CD4-positive, alpha-beta T cell treated with Interferon alpha-2 for 1 hour (primary cell): ENCODE results near the gene ACSS3.
"Not testable (repeated sequence)": the region's sequence is repeated elsewhere in the genome, so short reads cannot be mapped to it uniquely, and the experiment has no call there.

ENCODE experiments used
- DNase-seq, 2 donors: peaks; one replicate each; pipeline ENCODE4 v3.0.0-alpha.2; 2020 to 2022

The ACSS3 gene

DNA sequence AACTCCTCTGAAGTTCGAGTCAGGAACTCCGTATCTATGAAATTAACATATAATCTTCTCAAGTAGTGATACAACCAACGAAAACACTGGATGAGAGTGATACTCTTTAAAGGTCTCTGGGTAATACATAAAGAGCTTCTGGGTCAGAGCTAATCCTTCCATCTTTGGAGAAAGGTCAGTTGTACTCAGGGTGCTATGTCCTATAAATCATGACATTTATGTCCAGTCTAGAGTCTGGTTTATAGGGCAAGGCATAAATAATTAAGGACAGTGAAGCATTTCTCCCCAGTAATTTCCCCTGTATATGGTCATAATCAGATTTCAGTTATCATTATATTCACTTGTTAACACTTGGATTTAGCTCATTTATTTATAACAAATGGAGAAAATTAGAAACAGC is 90.6 kb downstream of the ACSS3 start:
- DNase-seq = no peak

DNA sequence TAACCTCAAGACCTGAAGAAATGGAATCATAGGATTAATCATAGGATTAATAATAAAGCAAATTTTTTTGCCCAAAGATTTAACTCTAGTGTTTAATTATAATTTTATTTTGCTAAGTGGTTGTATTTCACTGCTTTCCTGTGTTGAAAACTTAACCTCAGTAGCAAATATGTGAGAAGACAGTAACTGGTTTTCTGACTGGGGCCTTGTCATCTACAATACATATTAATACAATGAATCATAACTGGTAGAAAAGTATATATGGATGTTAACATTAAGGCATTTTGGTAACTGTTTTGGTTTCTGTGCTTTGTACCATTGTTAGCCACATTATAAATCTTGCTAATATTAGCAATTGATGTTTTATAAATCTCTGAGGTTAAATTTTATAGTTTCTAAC is 92.2 kb downstream of the ACSS3 start:
- no peak for DNase-seq

DNA sequence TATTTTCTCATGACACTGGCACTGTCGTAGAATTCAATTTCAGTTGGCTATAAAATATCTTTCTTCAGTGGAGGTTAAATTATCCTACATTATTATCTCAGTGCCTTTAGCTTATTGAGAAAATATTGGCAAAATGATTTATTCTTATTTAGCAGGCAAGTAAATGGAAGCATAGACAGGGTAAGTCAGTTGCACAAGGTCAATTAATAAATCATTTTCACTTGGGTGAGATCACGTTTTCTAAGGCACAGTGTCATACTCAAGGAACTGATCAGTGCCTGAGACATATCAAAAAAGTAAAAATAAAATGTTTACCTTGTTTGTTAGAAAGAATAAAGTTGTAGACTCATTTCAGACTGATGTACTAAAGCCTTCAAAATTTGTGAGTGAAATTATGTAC is 95.0 kb downstream of the ACSS3 start:
- DNase-seq = no peak

DNA sequence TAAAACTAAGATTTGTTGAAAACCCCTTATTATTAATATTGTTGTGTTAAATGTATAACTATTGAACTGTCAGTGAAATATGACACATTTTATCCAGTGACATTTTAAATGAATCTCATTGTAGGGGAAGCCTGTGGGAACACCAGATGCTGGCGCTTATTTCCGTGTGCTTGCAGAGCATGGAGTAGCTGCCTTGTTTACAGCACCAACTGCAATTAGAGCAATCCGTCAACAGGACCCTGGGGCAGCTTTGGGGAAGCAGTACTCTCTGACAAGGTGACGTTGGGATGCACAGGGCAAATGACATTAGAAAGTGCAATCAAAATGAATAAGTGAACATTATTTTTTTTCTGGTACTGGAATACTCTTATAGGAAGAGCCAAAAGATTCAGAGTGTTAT is 96.8 kb downstream of the ACSS3 start:
- DNase-seq = no peak

DNA sequence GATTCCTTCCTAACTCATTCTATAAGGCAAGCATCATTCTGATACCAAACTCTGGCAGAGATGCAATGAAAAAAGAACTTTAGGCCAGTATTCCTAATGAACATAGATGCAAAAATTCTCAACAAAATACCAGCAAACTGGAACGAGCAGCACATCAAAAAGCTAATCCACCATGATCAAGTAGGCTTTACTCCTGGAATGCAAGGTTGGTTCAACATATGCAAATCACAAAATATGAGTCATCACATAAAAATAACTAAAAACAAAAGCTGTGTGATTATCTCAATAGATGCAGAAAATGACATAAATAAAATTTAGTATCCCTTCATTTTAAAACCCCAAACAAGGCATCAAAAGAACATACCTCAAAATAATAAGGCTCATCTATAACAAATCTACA is 98.9 kb downstream of the ACSS3 start:
- no peak for DNase-seq

DNA sequence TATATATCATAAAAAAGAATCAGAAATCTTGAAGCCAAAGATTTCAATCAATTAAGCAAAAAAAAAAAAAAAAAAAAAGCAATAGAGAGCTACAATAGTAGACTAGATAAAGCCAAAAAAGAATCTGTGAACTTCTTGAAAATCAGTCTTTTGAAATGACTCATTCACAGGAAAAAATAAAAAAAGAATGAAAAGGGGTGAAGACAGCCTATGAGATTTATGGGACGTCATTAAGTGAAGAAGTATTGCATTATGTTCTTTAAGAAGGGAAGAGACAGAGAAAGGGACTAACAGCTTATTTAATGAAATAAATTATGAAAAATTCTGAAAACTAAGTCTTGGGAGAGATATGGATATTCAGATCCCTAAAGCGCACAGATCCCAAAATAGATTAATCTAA is 103.8 kb downstream of the ACSS3 start:
- DNase-seq = no peak

DNA sequence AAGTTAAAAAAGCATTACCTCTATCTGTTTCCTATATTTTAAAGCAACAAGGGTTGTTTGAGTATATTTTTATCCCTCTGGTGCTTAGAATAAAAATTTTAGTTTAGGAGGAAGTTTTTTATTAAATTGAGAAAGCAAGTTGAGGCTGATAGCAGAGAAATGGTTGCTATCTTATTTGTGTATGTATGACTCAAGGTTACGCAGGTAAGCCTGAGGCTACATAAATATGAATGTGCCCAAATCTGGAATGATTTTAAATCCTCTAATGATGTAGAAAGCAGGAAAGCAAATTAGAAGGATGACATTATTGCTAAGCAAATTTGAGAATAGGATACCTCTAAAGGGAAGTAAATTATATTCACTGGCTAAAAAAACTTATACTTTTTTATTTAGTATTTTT is 109.8 kb downstream of the ACSS3 start:
- no peak for DNase-seq

DNA sequence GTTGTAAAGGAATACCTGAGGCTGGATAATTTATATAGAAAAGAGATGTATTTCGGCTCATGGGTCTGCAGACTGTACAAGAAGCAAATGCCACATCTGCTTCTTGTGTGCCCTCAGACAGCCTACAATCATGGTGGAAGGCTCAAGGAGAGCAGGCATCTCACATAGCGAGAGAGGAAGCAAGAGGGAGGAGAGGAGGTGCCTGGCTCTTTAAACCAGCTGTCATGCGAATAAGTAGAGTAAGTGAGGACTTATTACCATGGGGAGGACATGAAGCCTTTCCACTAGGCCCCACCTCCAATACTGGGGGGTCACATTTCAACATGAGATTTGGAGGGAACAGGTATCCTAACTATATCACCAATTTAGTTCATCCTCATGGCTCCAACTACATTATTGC is 118.7 kb downstream of the ACSS3 start:
- no peak for DNase-seq

DNA sequence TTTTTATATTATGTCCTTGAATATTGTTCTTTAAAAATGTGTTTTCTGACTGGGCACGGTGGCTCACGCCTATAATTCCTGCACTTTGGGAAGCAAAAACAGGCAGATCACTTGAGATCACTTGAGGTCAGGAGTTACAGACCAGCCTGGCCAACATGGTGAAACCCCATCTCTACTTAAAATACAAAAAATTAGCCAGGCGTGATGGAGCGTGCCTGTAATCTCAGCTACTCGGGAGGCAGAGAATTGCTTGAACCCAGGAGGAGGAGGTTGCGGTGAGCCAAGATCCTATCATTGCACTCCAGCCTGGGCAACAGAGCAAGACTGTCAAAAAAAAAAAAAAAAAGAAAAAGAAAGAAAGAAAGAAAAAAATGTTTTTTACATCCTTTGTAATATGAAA is 122.7 kb downstream of the ACSS3 start:
- DNase-seq = not testable (repeated sequence)

DNA sequence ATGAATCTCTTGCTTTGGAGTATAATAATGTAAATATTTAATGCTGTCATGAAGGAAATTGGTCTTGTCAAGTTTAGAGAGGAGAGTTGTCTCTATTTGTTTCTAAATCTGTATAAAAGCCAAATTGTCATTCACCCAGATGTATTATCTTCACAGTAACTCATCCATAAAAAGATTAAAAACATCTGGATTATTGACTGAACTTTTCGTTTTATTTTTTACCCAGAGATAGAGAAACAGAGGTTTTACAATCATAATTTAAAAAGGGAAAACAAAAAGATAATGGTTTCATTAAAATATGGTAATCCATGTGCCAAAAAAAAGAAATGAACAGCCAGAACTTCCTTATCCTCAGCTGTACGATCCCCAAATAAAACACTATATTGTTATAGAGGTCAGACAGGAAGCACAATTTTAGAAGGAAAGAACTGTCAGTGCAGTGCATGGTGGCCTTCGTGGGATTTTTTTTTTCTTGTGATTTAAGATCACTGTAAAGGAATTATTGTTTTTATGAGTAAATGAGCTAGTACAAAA is 125.9 kb downstream of the ACSS3 start:
- DNase-seq = no peak

DNA sequence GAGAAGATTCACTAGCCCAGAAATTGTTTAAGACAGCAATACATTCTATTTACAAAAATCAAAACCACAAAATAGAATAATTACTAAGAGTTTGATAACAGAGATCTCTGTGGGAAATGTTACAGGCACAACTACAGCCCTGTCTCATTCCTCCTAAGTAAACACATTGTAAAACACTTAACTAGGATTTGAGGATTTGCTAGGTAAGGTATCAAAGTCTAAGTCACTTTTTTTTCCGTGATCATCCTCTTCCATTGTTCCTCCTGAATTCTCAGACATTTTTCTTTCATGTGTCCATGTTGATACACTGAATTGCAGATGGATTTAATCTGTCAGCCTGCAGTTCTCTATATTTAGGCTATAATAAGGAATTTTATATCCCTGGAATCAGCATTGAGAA is 127.5 kb downstream of the ACSS3 start:
- no peak for DNase-seq

DNA sequence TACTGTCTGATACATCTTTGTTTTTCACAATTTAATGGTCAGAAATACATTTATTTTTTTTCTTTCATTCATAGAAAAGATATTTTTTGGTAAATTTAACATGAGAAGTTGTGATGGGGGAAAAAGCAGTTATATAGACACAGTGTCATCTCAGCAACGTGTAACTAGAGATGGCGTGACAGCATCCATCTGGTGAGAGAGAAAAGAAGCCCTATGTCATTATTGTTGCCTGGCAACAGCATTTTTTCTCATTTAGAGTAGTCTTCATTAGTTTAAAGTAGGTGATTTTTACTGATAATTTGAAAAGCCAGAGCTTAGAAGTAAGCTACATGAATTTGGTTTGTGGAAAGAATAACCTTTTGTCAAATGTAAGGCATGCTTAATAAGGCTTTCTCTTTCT is 128.6 kb downstream of the ACSS3 start:
- no peak for DNase-seq

DNA sequence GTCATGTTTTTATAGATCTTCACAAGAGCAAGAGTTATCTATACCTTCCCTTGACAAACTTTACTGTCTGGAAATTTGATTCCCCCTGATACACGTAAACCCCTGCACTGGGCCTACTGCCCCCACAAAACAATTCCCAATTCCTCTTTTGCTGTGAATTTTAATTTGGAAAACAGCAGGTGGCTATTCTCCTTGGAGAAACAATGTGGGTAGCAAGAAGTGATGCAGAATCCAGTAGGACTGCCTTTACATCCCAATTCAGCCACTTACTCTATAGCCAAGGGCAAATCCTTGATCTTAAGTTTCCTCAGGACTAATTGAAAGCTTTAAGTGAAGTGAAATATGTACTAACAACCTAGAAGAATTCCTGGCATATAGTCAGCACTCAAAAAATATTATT is 129.3 kb downstream of the ACSS3 start:
- DNase-seq = no peak

DNA sequence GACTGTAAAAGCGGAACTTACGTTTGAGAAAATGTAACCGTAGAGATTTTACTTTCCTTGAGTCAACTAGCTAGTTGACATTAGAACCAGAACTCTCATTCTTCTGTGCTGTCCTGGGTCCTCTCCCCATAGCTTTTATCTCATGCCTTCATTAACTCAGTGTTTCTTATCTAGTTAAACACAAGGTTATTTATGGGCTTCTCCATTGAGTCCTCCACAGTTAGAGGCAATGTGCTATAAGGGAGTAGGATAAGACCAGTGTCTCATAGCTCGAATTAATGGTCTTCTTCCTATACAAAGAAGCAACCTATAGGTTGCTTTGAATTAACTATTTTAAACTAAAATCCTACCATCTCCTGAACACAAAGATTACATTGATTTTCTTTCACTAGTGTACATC is 129.8 kb downstream of the ACSS3 start:
- DNase-seq = no peak

DNA sequence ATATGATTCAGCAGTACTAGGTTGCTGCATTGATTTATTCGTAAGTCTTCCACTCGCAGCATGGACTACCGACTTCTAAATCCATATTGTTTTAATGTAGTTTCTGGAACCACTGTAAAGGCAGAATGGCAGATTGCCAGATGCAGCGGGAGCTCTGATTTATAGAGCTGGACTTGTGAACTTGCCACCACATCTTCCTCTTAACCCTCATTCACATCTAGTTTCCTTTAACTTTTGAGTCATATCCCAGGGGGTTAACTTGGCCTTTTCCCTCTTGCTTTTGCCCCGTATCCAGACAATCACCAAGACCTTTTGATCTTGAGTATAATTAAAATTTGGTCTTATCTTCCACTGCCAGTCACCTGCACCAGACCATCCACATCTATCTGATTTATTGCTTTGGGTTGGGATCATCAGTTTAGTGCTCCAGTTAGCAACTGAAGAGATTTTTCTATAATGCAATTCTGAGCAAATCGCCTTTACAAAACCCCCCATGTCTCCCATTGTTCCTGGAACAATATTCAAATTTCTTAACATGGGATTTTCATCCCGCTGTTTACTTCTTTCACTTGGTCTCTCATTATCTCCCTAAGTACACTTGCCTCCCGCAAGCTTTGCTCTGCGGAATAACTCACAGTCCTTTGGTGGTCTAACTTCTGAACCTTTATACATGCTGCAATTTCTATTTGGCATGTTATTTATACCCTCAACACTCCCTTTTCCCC is 130.5 kb downstream of the ACSS3 start:
- DNase-seq = no peak

DNA sequence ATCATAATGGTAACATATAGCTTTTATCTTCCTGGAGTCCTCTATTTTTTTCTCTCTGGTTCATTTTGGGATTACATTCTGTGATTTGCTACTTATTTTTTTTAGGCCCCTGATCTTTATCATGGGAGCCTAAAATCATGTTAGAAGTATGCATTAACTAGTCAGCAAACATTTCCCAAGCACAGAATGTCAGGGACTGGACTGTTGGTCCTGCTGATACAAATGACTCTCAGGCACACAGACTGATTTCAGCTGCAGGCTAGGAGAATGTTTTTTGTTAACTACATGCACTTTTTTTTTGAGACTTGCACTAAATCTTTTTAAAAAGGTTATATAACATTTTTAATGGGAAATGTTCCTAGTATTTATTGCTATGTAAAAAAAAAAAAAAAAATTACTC is 131.1 kb downstream of the ACSS3 start:
- no peak for DNase-seq

DNA sequence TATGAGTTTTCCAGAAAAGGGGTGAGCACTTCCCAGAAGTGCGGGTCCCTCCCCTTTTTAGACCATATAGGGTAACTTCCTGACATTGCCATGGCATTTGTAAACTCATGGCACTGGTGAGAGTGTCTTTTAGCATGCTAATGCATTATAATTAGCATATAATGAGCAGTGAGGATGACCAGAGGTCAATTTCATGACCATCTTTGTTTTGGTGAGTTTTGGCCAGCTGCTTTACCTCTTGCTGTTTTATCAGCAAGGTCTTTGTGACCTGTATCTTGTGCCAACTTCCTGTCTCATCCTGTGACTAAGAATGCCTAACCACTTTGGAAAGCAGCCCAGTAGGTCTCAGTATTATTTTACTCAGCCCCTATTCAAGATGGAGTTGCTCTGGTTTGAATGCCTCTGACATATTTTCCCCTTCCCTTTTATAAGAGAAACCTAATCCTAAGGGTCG is 131.9 kb downstream of the ACSS3 start:
- not testable (repeated sequence) for DNase-seq

DNA sequence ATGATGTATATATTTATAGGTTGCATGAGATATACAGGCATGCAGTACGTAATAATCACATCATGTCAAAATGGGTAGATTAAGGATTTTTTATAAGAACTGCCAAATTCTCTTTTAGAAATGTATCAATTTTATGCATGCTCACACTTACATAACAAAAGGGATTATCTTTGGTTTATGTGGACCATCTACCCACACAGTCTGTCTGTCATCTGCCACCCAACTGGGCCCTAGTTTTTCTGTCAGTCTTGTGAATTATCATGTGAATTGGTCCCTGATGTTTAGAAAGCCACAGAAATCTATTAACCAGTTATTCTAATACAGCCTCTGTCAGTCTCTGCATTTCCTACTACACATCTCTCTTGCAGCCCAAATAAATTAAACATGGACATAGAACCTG is 133.4 kb downstream of the ACSS3 start:
- DNase-seq = no peak

DNA sequence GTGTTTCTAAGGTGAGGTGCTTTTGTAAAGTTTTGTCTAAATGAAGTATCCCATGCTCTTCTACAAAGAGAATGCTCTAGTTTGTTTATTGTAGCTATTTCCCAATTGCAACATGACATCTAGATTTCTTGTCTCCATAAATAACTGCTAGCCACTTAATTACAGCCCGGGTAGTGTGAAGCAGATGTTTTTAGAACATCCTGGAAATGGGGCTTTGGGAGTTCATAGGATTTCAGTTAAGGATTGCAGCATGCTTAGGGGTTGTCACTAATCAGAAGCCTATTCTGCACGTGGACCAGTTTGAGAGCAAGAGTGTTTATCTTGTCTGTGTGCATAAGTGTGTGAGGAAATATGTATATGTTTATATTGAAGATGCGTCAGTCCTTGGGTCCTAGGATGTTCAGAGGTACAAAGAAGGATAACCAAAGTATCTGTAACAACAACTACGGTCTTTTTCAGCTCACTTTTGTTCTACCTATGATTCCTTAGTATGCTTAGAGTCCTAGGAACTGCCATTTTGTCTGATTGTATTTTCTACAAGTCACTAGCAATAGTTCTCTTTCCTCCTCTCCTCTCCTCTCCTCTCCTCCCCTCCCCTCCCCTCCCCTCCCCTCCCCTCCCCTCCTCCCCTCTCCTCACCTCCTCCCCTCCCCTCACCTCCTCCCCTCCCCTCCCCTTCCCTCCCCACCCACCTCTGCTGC is 135.3 kb downstream of the ACSS3 start:
- no peak for DNase-seq

DNA sequence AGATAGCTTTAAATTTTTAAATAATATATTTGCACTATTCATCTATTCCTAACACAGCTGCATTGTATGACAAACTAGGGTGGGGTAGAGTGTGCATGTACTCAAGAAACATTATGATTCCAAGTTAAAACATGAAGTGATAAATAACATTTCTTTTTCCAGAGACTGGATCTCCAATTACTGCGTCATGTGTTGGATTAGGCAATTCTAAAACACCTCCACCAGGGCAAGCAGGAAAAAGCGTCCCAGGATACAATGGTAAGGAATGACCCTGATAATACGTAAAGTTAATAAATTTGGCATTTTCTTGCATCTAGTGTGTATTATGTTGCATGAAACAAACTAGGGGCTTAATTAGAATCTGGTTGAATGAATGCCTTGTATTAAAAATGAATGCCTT is 138.9 kb downstream of the ACSS3 start:
- DNase-seq = no peak

DNA sequence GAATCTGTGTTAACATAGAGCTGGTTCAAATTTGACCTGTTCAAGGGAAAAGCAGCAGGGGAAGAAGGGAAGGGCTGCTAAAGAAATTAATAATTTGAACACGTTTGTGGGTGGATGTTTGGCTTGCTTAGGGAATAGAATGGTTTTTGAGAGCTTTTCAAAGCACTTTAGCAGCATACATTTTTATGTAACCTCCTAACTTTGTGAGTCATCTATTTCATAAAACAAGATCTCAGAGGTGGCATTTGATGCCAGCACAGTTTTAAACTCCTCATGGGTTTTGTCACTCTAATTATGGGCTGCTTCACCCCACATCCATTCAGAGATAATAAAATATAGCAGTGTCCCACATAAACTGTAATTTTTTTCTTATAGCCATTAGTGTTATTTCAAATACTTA is 143.8 kb downstream of the ACSS3 start:
- no peak for DNase-seq

DNA sequence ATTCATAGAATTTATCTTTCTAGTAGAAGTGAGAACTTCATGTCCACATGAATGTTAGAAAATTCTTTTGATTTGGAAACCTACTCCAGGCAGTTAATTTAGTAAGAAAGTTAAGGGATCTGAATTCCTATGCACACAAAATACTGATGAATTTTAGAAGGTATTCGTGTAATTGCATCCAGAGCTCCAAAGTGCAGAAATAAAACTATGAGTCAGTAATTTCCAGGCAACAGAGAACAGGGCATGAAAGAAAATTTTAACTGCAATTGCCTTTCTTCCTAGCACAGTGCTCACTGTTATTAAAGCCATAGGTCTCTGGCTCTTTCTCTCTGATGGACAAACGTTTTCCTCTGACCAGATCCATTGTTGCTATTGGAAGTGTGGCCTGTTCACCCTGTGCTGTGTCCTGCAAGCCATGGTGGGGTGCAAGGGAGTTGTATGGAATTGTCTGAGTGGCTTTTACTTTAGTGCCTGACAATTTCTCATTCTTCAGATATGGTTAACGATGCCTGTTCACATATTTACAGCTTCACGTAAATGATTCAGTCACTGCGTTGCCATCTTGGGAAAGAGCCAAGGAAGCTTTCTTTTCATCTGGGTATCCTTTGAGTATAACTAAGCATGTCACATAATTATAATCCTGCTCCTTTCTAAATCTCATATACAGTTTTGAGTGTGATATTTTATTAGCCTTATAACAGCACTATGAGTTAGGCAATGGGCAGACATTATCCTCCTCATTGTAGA is 145.1 kb downstream of the ACSS3 start:
- DNase-seq = no peak

DNA sequence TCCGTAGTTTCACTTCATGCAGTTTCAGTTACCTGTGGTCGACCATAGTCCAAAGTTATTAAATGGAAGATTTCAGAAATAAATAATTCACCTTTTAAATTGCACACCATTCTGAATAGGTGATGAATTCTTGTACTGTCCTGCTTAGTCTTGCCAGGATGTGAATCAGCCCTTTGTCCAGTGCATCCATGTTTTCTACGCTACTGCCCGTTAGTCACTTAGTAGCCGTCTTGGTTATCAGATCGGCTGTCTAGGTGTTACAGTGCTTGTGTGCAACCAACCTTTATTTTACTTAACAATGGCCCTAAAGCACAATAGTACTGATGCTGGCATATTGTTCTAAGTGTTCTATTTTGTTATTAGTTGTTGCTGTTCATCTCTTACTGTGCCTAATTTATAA is 146.7 kb downstream of the ACSS3 start:
- DNase-seq = no peak

DNA sequence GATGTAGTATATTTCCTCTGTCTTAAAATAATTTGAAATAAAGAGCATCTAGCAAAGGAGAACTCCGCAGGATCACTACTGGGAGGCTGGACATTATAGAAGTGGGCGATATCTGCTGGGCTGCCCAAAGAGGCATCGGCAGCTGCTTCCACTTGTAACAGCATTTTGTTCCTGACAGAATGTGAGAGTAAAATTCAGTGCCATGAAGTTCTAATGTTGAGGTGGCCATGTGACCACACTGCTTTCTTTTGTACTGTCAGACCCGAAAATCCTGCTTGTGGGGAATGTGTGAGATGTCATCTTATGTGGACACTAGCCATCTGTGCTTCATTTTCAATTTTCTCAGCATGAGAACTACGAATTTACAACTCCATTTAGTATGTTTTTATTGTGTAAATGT is 151.9 kb downstream of the ACSS3 start:
- DNase-seq = no peak
